ENCODE measurements around the gene PCSK6.

GRCh38 chr15:101517504-101517903, 28.0 kb upstream of the PCSK6 start:
- no peak for TF ChIP-seq CREB5 (CRISPR knock-in tag; IDR thresholded peaks at IDR 0.05; ENCODE audit: low read depth)
- no peak for TF ChIP-seq ZFP30 (CRISPR knock-in tag; IDR thresholded peaks at IDR 0.05)
- no peak for TF ChIP-seq TOX (CRISPR knock-in tag; IDR thresholded peaks at IDR 0.05; ENCODE audit: borderline replicate concordance)
- TF ChIP-seq OSR1 (CRISPR knock-in tag; IDR thresholded peaks at IDR 0.05): no peak
- TF ChIP-seq ISL1 (CRISPR knock-in tag; IDR thresholded peaks at IDR 0.05): no peak
- TF ChIP-seq RARB (CRISPR knock-in tag; IDR thresholded peaks at IDR 0.05): no peak
- no peak for TF ChIP-seq ARNTL (CRISPR knock-in tag; IDR thresholded peaks at IDR 0.05; ENCODE audit: borderline replicate concordance, low read depth)
- no peak for TF ChIP-seq ZC3H10 (CRISPR knock-in tag; IDR thresholded peaks at IDR 0.05)
- TF ChIP-seq ZFP3 (CRISPR knock-in tag; IDR thresholded peaks at IDR 0.05): no peak
- TF ChIP-seq CSDC2 (CRISPR knock-in tag; IDR thresholded peaks at IDR 0.05): no peak
- TF ChIP-seq PPARA (CRISPR knock-in tag; IDR thresholded peaks at IDR 0.05; ENCODE audit: borderline replicate concordance): no peak
- TF ChIP-seq PATZ1 (CRISPR knock-in tag; IDR thresholded peaks at IDR 0.05; ENCODE audit: borderline replicate concordance): no peak

Measured in SK-N-SH treated with all-trans-retinoic acid at 6 μM for 48 hours (cell line).